Measurements from ENCODE around the gene DCLRE1B. TPM values are rescaled to one million over a fixed set of nuclear protein-coding genes. Genes with fewer than 3 reads are reported as not detected.

DCLRE1B gene
- total and polyA plus RNA-seq, 9 of the 15 experiments (the other 6 are each of a cell fraction or from before 2014, with no cell fraction given), result 10.6 to 28.8 (median 17.2) TPM

- TF ChIP-seq FOXA3 (CRISPR knock-in tag; conservative IDR thresholded peaks at IDR 0.05 in 1 of 2, IDR thresholded peaks at IDR 0.05 in 1 of 2), result peak in 1 of 2 experiments; percentile 61; a peak in 2 of 4 replicates
- no peak for TF ChIP-seq HEY1 (CRISPR knock-in tag; IDR thresholded peaks at IDR 0.05; ENCODE audit: borderline replicate concordance)
- TF ChIP-seq STAT6 (CRISPR knock-in tag; IDR thresholded peaks at IDR 0.05), result no peak
- no peak for TF ChIP-seq C11orf30 (IDR thresholded peaks at IDR 0.05; ENCODE audit: low read depth)
- TF ChIP-seq POLR2H (tag; IDR thresholded peaks at IDR 0.05; ENCODE audit: low read depth), result no peak
- no peak for TF ChIP-seq CBX5 (IDR thresholded peaks at IDR 0.05; ENCODE audit: borderline replicate concordance, low read depth)
- no peak for TF ChIP-seq ZNF3 (CRISPR knock-in tag; IDR thresholded peaks at IDR 0.05)
- TF ChIP-seq ZNF655 (CRISPR knock-in tag; IDR thresholded peaks at IDR 0.05), result no peak
- peak; percentile 39 for TF ChIP-seq TBP (optimal IDR thresholded peaks at IDR 0.05; ENCODE audit: low read depth, low read length)
- no peak for TF ChIP-seq ZNF830 (CRISPR knock-in tag; IDR thresholded peaks at IDR 0.05)
- no peak for TF ChIP-seq HDAC3 (IDR thresholded peaks at IDR 0.05; ENCODE audit: borderline replicate concordance, partially characterized antibody)
- peak; percentile 58; the same call in 1 of the 2 replicates for TF ChIP-seq ZNF586 (CRISPR knock-in tag; conservative IDR thresholded peaks at IDR 0.05)
- no peak for TF ChIP-seq ZBTB43 (CRISPR knock-in tag; IDR thresholded peaks at IDR 0.05)
Measured at GRCh38 chr1:113928187-113928930, 23.2 kb downstream of the DCLRE1B start (continued).

All from K562 (cell line).